SK-MEL-5 (cell line): ENCODE data around the gene CNTN4. TPM values are rescaled to one million over a fixed set of nuclear protein-coding genes. Genes with fewer than 3 reads are reported as not detected.

Source experiments
- DNase-seq: peaks from one replicate; pipeline ENCODE4 v3.0.0-alpha.2; 2016; ENCODE audit warnings: low read depth, low spot score
- in situ Hi-C: cut with HindIII; loops from 2 replicates; pipeline ENCODE4 v1.10.0; 2016; ENCODE audit warnings: low sequenced_read_pairs, high pct_unique_total_duplicates, low pct_unique_long_range_greater_than_20kb
- total RNA-seq: library from RNA; depleted of rRNA; stranded (reverse); fragments of >200 nt; shearing (Covaris generic); gene quantifications from 2 replicates; pipeline ENCODE4 v1.2.3, GENCODE V29; 2014

CNTN4 gene
- total RNA-seq, 1 experiment from 2014 or later, result not detected

DNA sequence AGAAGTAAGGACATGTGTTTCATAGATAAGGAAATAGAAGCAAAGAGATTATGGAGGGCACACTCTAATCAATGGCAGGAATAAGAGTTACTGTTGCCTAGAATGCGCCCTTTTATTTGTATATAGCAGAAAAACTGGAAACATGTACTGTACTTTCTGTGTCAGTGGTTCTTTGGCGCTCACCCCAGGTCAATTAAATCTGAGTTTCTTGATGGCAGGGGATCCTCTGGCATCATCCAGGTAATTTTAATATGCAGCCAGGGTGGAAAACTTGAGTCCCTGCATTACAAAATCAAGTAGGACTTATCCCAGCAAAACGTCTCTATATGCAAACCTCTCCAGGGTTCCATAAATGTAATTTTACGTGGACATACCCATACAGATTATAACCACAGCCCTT, 727.4 kb downstream of the CNTN4 start:
- in situ Hi-C loops, result no loop called here
- no peak for DNase-seq

DNA sequence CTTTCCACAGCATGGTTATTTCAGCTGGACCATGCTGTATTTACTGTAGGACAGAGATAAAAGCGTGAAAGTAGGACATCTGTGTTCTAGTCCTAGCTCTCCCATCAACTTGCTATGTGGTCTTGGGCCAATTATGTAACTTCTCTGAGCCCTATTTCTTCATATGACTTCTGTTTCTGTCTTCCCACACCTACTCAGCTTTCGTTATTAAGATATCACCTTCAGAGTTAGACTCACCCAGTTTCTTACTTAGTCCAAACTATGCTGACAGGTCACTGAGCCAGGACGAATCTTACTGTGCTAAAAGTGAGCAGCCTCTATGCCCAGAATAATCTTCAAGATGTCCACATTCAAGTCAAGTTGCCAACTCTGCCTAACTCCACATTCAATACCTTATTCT, 727.8 kb downstream of the CNTN4 start:
- in situ Hi-C loops, result no loop called here
- DNase-seq, result no peak

DNA sequence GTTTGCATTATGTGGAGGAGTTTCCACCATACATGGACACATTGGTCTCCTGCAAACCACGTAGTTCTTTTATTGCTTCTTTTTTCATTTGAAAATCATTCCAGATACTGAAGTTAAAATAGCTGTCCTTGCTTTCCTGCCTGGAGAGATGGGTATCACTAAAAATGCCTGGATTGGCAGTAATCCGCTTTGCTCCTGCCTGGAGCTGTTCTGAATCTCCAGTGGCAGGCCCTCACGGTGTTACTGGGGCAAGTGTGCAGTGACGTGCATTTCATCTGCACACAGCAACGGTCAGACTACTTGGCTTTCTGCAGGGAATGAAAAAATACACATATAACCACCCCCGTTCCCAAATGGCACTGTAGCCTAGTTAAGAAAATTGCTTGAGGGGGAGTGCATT, 738.6 kb downstream of the CNTN4 start:
- in situ Hi-C loops, result no loop called here
- no peak for DNase-seq

DNA sequence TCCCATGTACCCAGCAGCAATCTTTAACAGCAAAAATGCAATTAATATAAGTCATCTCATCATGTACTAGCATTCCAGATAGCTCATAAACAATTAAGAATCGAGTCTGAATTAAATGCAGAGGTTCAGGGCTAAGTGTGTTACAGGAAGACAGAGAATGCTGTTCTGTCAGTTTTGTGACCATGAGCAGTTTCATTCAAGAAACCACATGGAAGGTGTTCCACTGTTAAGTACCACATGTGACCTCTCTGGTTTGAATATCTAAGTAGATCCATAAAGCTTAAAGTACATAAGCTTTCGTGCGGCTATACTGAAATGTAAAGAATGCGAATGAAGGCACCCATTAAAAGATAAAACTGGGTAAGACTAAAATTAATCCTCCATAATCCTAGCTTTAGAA, 739.2 kb downstream of the CNTN4 start:
- in situ Hi-C loops, result no loop called here
- no peak for DNase-seq

DNA sequence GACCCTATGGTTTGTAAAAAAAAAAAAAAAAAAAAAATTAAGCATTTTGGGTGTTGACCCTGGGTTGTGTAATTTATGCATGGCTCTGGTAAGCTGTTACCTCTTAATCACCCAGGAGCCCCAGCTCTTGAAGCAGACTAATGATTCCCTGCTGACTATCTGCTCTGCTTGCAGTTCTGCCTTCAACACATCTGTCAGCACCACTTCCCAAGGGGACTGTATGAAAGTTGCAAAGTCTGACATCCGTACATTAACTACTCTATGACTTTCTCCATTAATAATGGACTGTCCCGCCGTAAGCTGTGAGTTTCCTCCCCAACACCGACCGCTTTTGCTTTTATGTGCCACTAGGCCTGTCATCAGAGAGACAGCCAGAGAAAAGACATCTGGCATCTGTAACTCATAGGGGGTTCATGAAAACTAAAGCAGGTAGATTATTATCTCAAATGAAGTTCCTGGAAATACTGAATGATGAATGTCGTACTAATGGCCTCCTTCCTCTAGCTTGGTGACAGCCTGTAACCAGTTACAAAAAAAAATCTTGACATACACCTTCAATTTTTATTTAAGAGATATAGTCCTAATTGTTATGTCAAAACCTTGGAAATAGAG, 740.0 kb downstream of the CNTN4 start:
- in situ Hi-C loops, result no loop called here
- DNase-seq, result no peak

DNA sequence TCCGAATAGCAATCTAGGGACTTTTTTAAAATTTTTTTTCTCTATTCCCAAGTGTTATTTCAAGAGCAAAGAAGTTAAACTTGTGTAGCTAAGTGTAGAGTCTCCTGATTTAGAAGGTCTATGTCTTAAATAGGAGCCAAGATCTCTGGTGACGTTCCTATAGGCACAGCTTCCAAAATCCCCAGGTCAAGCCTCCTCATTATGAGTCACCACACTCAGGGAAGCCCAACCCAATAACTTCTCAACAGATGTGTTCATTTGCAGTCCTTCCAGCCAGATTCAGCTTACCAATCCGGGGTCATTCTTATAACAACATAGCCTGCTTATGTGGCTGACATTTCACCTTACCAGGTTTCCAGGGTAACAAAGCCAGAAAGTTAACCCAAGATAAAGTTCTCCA, 741.2 kb downstream of the CNTN4 start:
- DNase-seq, result no peak
- in situ Hi-C loops, result no loop called here

DNA sequence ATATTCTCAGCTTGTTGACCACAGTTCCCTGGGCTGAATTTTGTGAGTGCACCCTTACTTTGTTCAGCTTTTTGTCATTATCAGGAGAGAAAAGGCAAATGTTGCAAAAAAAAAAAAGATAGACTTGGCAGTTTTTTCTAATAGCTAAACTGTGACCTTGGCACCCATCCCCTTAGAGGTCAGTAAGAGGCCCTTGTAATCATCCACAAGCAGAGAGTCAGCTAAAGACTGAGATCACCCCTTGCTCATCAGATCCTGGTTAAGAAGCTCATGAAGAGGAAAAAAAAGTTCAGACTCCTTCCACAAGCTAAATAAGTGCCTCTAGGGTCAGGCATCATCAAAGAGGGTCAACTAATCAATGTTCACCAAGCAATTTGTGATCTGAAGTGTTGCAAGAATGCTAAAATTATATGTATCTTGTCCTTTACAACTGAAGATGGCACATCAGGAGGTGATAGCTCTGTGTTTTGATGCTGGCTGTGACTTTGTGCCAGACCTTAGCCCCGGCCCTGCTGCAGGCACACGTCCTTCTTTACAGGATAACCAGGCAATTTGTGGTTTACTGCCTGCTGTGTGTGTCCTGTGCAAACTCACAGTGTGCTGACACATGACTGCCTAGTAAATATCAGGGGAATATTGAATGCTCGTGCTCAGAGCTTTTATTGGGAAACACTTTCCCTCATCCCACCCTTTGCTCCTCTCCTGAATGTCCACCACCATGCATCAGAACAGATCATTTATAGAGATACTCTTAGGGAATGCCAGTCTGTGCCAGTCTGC, 748.6 kb downstream of the CNTN4 start:
- in situ Hi-C loops, result no loop called here

DNA sequence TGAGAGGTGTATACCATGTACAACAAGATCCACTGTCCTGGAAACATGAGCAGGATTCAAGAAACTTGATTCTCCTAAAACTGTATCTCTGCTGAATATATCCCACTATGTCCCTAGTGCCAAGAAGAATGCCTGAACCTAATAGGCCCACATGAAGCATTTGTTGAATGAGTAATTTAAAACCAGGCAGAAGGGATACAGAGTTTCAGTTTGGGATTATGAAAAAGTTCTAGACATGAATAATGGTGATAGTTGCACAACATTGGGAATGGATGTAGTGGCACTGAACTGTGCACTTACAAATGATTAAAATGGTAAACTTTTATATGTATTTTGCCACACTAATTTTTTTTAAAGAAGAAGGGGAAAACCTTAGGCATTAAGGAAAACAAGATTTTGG, 750.4 kb downstream of the CNTN4 start:
- in situ Hi-C loops, result no loop called here
- DNase-seq, result no peak

More for the DNA sequence above, 748.6 kb downstream of the CNTN4 start:
- no peak for DNase-seq

DNA sequence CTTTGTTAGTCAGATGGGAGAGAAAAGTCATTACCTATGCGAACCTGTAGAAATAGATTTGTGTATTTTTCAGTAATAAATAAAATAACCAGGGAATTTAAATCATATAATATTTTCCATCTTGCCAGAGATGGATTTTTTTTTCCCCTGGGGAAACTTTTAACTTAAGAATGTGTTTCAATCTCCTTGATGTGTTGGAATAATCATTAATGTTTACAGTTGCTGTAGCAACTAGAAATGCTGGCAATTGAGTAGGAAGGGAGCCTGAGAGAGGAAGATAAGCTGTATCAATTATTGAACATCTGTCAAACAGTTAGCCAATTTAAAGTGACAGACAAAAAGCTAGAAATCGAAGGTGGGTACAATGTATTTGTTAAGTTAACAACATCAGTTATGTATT, 752.0 kb downstream of the CNTN4 start:
- in situ Hi-C loops, result no loop called here
- DNase-seq, result no peak

DNA sequence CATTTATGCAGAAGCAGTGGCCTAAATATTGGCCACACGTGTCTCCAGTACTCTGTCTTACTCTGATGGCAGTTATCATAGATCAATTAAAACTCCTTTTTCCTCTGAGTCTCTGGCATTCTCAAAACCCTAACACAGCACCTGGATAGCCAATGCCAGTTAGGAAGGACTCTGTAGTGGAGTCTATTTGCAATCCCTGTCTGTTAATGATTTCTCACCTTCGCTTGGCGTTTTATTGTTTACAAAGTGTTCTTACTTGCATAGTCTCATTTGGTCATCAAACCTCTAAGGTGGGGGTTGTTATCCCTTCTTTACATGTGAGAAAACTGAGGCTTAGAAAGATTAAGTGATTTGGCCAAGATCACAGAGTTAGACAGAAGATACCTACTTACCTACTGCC, 752.7 kb downstream of the CNTN4 start:
- in situ Hi-C loops, result no loop called here
- DNase-seq, result no peak

DNA sequence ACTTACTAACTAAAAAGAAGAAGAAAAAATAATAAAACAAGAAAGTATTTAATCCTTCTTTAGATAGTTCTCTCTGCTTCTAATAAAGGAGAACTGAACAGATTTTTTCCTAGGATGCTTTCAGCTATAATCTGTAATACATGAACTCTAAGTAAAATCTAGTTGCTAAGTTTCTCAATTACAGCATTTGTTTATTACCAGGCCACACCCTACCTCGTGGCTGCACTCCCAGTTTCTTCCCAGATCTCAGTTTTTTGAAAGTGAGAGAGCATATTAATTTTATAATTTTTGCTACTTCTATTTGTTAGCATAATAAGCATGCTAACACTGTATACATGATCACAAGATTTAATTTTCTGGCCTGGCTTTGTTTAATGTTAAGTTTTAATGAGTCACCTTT, 753.2 kb downstream of the CNTN4 start:
- DNase-seq, result no peak
- in situ Hi-C loops, result no loop called here

DNA sequence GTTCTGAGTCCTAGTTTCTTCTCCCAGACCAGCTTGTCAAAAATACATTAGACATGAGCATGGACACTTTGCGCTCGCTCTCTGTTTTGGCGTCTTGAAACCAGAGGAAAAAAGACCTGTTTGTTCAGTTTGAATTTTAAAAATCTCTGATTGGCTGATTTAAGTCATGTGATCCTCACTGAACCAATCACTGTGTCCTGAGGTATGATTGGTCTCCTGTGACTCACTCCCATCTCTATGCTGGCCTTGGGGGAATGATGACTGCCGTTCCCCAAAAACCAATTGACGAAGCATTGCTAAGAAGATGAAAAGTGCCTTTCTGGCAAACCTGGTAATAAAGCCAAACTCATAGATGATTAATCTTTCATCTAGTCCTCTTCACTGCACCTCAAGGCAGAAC, 755.0 kb downstream of the CNTN4 start:
- in situ Hi-C loops, result no loop called here
- DNase-seq, result peak; percentile 14

DNA sequence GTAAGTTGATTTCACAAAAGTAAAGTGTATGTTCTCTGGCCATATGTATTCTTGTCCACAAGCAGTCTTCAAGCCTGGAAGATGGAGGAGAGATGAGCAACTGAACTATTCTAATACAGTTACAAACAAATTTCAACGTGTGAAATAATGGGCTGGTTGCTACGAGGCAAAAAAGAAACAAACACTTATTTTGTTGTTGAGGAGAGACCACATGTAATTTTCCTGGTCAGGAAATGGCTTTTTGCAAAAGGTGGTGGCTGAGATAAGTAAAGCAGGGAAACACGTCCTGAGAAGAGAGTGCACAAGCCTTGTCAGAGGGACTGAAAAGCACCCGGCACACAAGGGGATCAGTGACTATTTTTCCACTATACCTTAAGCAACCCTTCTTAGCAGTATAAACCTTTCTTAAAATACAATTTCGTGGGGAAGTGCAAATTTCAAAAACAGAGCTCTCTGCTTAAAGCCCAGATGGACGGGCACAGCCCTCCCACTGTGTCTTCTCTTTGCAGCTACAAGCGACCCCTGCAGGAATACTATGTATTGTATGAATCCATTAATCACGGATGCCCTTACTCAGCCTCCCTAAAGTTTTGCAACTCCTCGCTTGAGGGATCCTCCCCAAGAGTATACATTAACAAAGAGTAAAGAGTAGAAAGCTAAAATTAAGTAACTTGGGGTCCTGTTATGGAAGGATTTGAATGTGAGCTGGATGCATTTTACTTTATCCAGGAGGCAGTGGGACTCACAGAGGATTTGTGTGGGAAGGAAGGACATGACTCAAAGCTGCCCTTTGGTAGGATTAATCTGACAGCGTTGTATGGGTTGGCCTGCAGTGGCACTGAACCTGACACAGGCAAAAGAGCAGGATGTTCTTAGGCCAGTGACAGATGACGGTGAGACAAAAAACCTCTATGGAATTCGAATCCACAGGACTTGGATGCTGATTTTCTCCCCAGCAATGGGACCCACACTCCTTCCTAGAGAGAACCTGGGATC, 757.8 kb downstream of the CNTN4 start:
- DNase-seq, result peak; percentile 2
- in situ Hi-C loops, result no loop called here

DNA sequence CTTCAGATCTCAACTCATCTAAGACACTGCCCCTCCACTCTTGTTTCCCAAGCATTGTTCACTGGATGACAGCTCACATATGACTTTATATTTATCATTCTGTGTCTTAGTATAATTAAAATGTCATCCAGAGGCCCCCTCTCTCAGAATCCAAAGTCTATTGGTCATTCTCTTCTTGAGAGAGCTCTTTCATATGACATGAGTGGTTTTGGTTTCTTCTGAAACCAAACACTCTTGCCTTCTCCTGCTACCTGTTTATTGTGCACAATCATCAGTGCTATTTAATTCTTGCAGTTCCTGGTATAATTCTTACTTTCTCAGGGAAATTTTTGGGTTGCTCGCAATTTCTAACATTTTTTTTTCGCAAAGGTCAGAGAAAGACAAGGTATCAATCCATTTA, 762.0 kb downstream of the CNTN4 start:
- in situ Hi-C loops, result no loop called here
- no peak for DNase-seq

DNA sequence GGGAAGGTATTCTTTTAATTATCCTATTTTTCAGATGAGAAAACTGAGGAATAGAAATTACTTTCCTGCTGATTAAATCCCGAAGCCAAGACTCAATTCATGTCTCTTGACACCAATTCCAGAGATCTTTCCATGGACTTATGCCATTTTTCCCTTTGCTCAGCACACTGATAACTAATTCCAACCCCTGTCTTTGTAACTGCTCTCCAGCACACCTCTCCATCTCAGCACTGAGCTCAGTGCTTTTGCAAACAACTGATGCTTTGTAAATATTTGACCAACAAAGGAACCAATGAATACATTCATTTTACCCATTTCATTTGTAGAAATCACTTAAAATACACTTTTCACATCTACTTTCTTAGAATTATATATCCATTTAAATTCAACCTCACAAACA, 762.5 kb downstream of the CNTN4 start:
- in situ Hi-C loops, result no loop called here
- DNase-seq, result no peak

DNA sequence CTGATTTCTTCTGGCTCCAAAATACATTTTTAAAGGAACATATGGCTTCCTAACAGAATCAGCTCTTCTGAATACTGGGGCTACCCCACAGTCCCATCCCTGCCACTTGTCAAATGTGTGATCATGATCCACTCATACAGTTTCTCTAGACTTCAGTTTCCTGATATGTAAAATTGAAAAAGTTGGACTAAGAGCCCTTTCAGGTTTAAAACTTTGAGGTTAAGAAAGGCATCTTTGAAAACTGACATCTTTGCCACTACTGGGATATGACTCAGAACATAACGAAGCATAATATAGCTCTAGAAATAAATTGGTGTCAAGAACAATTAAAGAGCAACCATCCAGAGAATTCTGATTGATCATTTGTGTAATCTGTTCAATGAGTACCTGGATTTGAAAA, 763.3 kb downstream of the CNTN4 start:
- in situ Hi-C loops, result no loop called here
- no peak for DNase-seq

DNA sequence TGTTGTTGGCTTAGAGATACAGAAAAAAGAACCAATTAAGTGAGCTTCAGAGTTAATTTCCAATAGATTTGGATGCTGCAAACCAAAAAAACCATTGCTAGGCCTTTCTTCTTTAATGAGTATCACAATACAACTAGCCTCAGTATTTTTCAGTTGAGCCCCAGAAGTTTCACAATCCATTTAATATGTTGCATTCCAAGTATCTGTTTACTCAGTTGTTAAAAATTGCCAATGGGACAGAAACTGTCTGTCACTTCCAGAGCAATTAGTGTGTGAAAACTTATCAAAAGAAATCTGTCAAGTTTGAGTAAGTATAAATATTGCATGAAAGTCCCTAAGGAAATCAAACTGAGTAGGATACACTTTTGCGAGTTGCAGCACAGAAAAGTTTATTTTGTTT, 763.7 kb downstream of the CNTN4 start:
- DNase-seq, result no peak
- in situ Hi-C loops, result no loop called here

DNA sequence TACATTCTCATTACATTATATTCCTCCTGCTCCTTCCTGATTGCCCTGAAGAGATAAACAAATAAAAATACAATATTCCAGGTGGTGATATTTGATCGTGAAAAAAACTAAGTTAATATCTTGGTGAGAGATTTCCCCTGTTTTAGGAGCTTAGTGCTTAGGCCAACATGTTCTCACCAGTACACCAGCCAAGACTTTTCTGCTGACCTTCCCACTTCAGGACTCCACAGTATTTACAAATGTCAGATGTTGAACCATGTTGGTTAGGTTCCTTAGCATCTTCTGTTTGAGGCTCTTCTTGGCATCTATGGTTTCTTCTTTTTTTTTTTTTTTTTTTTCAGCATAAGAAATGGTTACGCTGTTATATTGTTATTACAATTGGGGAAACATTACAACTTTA, 764.5 kb downstream of the CNTN4 start:
- no peak for DNase-seq
- in situ Hi-C loops, result no loop called here
